K562 (cell line): Measurements from ENCODE around the gene KATNAL2. TPM values are rescaled to one million over a fixed set of nuclear protein-coding genes. Genes with fewer than 3 reads are reported as not detected.

Source experiments
- FOXJ3 ChIP-seq: sonication (generic); formaldehyde crosslinking; IDR thresholded peaks from 2 replicates; pipeline ENCODE4 v1.4.0; 2020; ENCODE audit warnings: mild to moderate bottlenecking, missing genetic modification reagents
- GABPA ChIP-seq: fragments of 200-800 bp; sonication (Bioruptor generic); conservative IDR thresholded peaks from 2 replicates; pipeline ENCODE4 v1.6.1; 2016; ENCODE audit warnings: low read depth, missing genetic modification characterization, missing compliant biosample characterization
- NCOA1 ChIP-seq: fragments of 450-650 bp; IDR thresholded peaks from 2 replicates; pipeline ENCODE4 v1.6.1; 2016; ENCODE audit warnings: low read depth
- NR2C2 ChIP-seq, 2 experiments: fragments of 200-800 bp in 1 of 2; sonication (Bioruptor generic) in 1 of 2; sonication (generic) in 1 of 2; formaldehyde crosslinking in 1 of 2; IDR thresholded peaks; 2 replicates each; pipeline versions ENCODE4 v1.6.1 to v1.8.0; 2016 to 2022; ENCODE audit warnings: mild to moderate bottlenecking in 1 of 2, missing compliant biosample characterization in 1 of 2, missing genetic modification characterization in 1 of 2, missing genetic modification reagents in 1 of 2
- NRF1 ChIP-seq, 2 experiments: fragments of 450-650 bp; IDR thresholded peaks in 1 of 2; conservative IDR thresholded peaks in 1 of 2; 2 replicates each; pipeline ENCODE4 v1.6.1; 2014; ENCODE audit warnings: mild to moderate bottlenecking in 2 of 2
- PCBP1 ChIP-seq: fragments of 200-400 bp; formaldehyde crosslinking; IDR thresholded peaks from 2 replicates; pipeline ENCODE4 v1.6.1; 2018; ENCODE audit warnings: mild to moderate bottlenecking, low read depth, low read length; ENCODE audit not compliant: poor library complexity, severe bottlenecking
- POLR2H ChIP-seq: IDR thresholded peaks from 2 replicates; pipeline ENCODE4 v1.6.1; 2016; ENCODE audit warnings: missing genetic modification characterization, low read depth, mild to moderate bottlenecking, control low read depth, missing compliant biosample characterization, moderate library complexity
- PPARD ChIP-seq: fragments of 250-450 bp; sonication (Bioruptor Pico); IDR thresholded peaks from 2 replicates; pipeline ENCODE4 v1.8.0; 2022; ENCODE audit warnings: inconsistent platforms, mild to moderate bottlenecking, moderate library complexity
- RB1 ChIP-seq: fragments of 450-650 bp; IDR thresholded peaks from 2 replicates; pipeline ENCODE4 v1.6.1; 2017; ENCODE audit warnings: low read depth, mild to moderate bottlenecking
- SAP30 ChIP-seq: fragments of 200-600 bp; sonication (generic); IDR thresholded peaks from 2 replicates; pipeline ENCODE4 v1.6.1; 2012; ENCODE audit warnings: borderline replicate concordance, low read depth, mild to moderate bottlenecking, moderate library complexity, low read length, control low read depth, inconsistent platforms; ENCODE audit not compliant: insufficient read depth, poor library complexity, severe bottlenecking
- ZEB2 ChIP-seq: fragments of 450-650 bp; IDR thresholded peaks from 2 replicates; pipeline ENCODE4 v1.6.1; 2016
- ZFP1 ChIP-seq: fragments of 450-650 bp; formaldehyde crosslinking; IDR thresholded peaks from 2 replicates; pipeline ENCODE4 v1.4.0; 2020; ENCODE audit warnings: mild to moderate bottlenecking, mixed read lengths
- ZNF165 ChIP-seq: fragments of 250-450 bp; sonication (Bioruptor Pico); IDR thresholded peaks from 2 replicates; pipeline ENCODE4 v1.4.0; 2020; ENCODE audit warnings: borderline replicate concordance
- polyA plus RNA-seq, 8 experiments: library from polyadenylated mRNA; depleted of rRNA in 4 of 8; stranded (reverse) in 5 of 8; unstranded in 3 of 8; fragments of >200 nt; fragmentation: Nextera tagmentation in 2 of 8; fragmentation: Illumina TruSeq in 1 of 8; extraction: Ambion mirVana in 2 of 8; extraction: Trizol in 1 of 8; gene quantifications; 2 replicates each; pipeline versions ENCODE4 v1.2.1 to v1.2.3, GENCODE V29; 2011 to 2014; ENCODE audit warnings: inconsistent platforms in 1 of 8, missing spikeins in 1 of 8
- total RNA-seq, 7 experiments: library from RNA; depleted of rRNA in 6 of 7; stranded (reverse); fragments of >200 nt in 6 of 7; fragmentation: Illumina TruSeq in 2 of 7; extraction: Trizol in 2 of 7; gene quantifications; 2 replicates each; pipeline versions ENCODE4 v1.2.1 to v1.2.3, GENCODE V29; 2011 to 2021; ENCODE audit warnings: low replicate concordance in 1 of 7
- TF ChIP-seq, protein P1 (sequence below): IDR thresholded peaks from 2 replicates; pipeline ENCODE4 v1.6.1; 2011; ENCODE audit not compliant: insufficient read length; ENCODE audit errors: extremely low read depth
- TF ChIP-seq, protein P2 (sequence below): fragments of 450-650 bp; IDR thresholded peaks from 2 replicates; pipeline ENCODE4 v1.7.1; 2018; ENCODE audit warnings: mild to moderate bottlenecking, low read depth; ENCODE audit not compliant: partially characterized antibody
- TF ChIP-seq, protein P3 (sequence below): fragments of 450-650 bp; IDR thresholded peaks from 2 replicates; pipeline ENCODE4 v1.6.1; 2016; ENCODE audit warnings: antibody characterized with exemption
- TF ChIP-seq, protein P4 (sequence below), 2 experiments: IDR thresholded peaks; 2 replicates each; pipeline ENCODE4 v1.6.1; 2011; ENCODE audit warnings: borderline replicate concordance in 1 of 2, control low read depth in 1 of 2, low read depth in 1 of 2, low read length in 1 of 2, mild to moderate bottlenecking in 1 of 2, mixed read lengths in 1 of 2, moderate library complexity in 1 of 2; ENCODE audit not compliant: insufficient read depth in 1 of 2, insufficient read length in 1 of 2, poor library complexity in 1 of 2, severe bottlenecking in 1 of 2; ENCODE audit errors: extremely low read depth in 1 of 2
- TF ChIP-seq, protein P5 (sequence below): fragments of 200-800 bp; sonication (Bioruptor generic); IDR thresholded peaks from 2 replicates; pipeline ENCODE4 v1.6.1; 2017; ENCODE audit warnings: missing genetic modification characterization, missing compliant biosample characterization

Gene KATNAL2
- total and polyA plus RNA-seq, 9 of the 15 experiments (the other 6 are each of a cell fraction or from before 2014, with no cell fraction given): 0.08 to 1.2 (median 0.48) TPM

DNA sequence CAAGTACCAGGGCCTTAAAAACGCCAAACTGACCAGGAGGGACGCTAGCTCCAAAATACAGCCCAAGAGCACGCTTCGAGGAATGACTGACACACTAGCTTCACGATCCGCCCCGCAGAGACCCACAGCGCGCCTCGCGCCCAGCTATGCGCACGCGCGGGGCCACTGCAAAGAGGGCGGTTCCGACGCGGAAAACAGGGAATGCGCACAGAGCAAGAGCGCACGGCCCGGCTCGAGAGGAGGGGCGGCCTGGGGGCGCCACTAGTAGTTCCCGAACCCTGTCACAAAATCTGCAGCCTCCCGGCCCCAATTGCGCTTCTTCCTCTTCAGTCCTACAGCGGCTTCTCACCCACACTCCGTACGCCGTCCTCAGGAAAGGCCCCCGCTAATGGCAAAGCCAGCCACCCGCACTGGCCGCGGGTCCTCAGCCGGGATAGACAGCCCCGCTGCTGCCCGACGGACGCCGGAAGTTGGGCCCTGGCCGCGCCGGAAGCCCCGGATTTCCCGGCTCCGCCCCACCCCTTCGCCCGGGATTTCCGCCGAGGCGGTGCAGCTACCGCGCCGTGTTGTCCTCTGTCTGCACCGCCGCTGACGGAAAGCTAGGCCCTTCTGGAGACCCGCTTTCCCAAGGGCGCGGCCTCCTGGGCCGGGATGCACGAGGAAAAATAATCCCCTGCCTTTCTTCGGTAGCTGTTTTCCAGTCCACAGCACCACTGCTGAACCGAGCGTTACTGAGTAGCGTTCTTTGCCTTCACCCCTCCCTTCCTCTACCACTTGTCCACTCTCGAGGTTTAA, 232.8 kb downstream of the KATNAL2 start, which contains the start of gene HDHD2 (continued):
- TF ChIP-seq POLR2H: peak; percentile 55
- TF ChIP-seq NCOA1: 0 out of 2 replicates have a peak, but pooled peaks have one; percentile 10
- no peak for TF ChIP-seq PPARD (CRISPR knock-in tag)
- TF ChIP-seq, protein P1, sequence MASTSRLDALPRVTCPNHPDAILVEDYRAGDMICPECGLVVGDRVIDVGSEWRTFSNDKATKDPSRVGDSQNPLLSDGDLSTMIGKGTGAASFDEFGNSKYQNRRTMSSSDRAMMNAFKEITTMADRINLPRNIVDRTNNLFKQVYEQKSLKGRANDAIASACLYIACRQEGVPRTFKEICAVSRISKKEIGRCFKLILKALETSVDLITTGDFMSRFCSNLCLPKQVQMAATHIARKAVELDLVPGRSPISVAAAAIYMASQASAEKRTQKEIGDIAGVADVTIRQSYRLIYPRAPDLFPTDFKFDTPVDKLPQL: no peak
- peak; percentile 38; the same call in 1 of the 2 replicates for TF ChIP-seq RB1
- TF ChIP-seq NRF1 (conservative IDR thresholded peaks at IDR 0.05 in 1 of 2, IDR thresholded peaks at IDR 0.05 in 1 of 2): peak; percentile 92 to 94
- TF ChIP-seq, protein P2, sequence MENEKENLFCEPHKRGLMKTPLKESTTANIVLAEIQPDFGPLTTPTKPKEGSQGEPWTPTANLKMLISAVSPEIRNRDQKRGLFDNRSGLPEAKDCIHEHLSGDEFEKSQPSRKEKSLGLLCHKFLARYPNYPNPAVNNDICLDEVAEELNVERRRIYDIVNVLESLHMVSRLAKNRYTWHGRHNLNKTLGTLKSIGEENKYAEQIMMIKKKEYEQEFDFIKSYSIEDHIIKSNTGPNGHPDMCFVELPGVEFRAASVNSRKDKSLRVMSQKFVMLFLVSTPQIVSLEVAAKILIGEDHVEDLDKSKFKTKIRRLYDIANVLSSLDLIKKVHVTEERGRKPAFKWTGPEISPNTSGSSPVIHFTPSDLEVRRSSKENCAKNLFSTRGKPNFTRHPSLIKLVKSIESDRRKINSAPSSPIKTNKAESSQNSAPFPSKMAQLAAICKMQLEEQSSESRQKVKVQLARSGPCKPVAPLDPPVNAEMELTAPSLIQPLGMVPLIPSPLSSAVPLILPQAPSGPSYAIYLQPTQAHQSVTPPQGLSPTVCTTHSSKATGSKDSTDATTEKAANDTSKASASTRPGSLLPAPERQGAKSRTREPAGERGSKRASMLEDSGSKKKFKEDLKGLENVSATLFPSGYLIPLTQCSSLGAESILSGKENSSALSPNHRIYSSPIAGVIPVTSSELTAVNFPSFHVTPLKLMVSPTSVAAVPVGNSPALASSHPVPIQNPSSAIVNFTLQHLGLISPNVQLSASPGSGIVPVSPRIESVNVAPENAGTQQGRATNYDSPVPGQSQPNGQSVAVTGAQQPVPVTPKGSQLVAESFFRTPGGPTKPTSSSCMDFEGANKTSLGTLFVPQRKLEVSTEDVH: peak; percentile 44
- TF ChIP-seq, protein P3, sequence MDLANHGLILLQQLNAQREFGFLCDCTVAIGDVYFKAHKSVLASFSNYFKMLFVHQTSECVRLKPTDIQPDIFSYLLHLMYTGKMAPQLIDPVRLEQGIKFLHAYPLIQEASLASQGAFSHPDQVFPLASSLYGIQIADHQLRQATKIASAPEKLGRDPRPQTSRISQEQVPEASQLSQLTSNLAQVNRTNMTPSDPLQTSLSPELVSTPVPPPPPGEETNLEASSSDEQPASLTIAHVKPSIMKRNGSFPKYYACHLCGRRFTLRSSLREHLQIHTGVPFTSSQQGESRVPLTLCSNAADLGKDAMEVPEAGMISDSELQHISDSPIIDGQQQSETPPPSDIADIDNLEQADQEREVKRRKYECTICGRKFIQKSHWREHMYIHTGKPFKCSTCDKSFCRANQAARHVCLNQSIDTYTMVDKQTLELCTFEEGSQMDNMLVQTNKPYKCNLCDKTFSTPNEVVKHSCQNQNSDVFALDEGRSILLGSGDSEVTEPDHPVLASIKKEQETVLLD: peak; percentile 75
- TF ChIP-seq, protein P4, sequence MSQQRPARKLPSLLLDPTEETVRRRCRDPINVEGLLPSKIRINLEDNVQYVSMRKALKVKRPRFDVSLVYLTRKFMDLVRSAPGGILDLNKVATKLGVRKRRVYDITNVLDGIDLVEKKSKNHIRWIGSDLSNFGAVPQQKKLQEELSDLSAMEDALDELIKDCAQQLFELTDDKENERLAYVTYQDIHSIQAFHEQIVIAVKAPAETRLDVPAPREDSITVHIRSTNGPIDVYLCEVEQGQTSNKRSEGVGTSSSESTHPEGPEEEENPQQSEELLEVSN (IDR thresholded peaks at IDR 0.05; ENCODE audit: borderline replicate concordance in 1 of 2, extremely low read depth in 1 of 2, insufficient read depth in 1 of 2, insufficient read length in 1 of 2, low read depth in 1 of 2, low read length in 1 of 2, poor library complexity in 1 of 2, severe bottlenecking in 1 of 2): peak; percentile 24 to 63
- peak; percentile 42 for TF ChIP-seq PCBP1
- TF ChIP-seq ZNF165 (CRISPR knock-in tag): no peak
- TF ChIP-seq SAP30: peak; percentile 41
- TF ChIP-seq, protein P5, sequence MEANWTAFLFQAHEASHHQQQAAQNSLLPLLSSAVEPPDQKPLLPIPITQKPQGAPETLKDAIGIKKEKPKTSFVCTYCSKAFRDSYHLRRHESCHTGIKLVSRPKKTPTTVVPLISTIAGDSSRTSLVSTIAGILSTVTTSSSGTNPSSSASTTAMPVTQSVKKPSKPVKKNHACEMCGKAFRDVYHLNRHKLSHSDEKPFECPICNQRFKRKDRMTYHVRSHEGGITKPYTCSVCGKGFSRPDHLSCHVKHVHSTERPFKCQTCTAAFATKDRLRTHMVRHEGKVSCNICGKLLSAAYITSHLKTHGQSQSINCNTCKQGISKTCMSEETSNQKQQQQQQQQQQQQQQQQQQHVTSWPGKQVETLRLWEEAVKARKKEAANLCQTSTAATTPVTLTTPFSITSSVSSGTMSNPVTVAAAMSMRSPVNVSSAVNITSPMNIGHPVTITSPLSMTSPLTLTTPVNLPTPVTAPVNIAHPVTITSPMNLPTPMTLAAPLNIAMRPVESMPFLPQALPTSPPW (CRISPR knock-in tag): peak; percentile 56
- TF ChIP-seq ZFP1 (CRISPR knock-in tag): no peak
- no peak for TF ChIP-seq FOXJ3 (CRISPR knock-in tag)
- TF ChIP-seq ZEB2: no peak
- no peak for TF ChIP-seq NR2C2 (CRISPR knock-in tag; IDR thresholded peaks at IDR 0.05)
- 0 out of 2 replicates have a peak, but pooled peaks have one; percentile 17 for TF ChIP-seq NR2C2 (tag; IDR thresholded peaks at IDR 0.05)
- TF ChIP-seq GABPA (tag): peak; percentile 95
